ENCODE results near the gene ALOX12B. TPM values are rescaled to one million over a fixed set of nuclear protein-coding genes. Genes with fewer than 3 reads are reported as not detected.

ALOX12B gene
- total and polyA plus RNA-seq, 2 donors (not counting 3 experiments of a cell fraction or from before 2014, with no cell fraction given): not detected

GRCh38 chr17:8031950-8032349 is 55.6 kb downstream of the ALOX12B start:
- DNase-seq (ENCODE audit: low read depth, low spot score): no peak

More at GRCh38 chr17:8031950-8032349, 55.6 kb downstream of the ALOX12B start:
- FAIRE-seq: no peak
- H3K9me1 ChIP-seq (replicated peaks; ENCODE audit: control insufficient read depth, extremely low read depth, insufficient read depth, low read length): no peaks in the 10 kb centered on the region
- no TSS peak for BruUV-seq (replicated peaks)
- no peaks in the 10 kb centered on the region for H3K79me2 ChIP-seq (ENCODE audit: control insufficient read depth, insufficient read depth, low read length)
- no peak for TF ChIP-seq FOS (IDR thresholded peaks at IDR 0.05; ENCODE audit: borderline replicate concordance, insufficient read depth, low read length)
- TF ChIP-seq MYC (IDR thresholded peaks at IDR 0.05; ENCODE audit: low read depth, low read length): no peak
- TF ChIP-seq EZH2 (IDR thresholded peaks at IDR 0.05; ENCODE audit: borderline replicate concordance, low read depth, low read length, severe bottlenecking): no peak
- no peak for TF ChIP-seq MAX (IDR thresholded peaks at IDR 0.05; ENCODE audit: insufficient read depth, insufficient read length)
- no peak for TF ChIP-seq POLR2A (IDR thresholded peaks at IDR 0.05; ENCODE audit: low read depth, low read length)
- TF ChIP-seq, protein P1, sequence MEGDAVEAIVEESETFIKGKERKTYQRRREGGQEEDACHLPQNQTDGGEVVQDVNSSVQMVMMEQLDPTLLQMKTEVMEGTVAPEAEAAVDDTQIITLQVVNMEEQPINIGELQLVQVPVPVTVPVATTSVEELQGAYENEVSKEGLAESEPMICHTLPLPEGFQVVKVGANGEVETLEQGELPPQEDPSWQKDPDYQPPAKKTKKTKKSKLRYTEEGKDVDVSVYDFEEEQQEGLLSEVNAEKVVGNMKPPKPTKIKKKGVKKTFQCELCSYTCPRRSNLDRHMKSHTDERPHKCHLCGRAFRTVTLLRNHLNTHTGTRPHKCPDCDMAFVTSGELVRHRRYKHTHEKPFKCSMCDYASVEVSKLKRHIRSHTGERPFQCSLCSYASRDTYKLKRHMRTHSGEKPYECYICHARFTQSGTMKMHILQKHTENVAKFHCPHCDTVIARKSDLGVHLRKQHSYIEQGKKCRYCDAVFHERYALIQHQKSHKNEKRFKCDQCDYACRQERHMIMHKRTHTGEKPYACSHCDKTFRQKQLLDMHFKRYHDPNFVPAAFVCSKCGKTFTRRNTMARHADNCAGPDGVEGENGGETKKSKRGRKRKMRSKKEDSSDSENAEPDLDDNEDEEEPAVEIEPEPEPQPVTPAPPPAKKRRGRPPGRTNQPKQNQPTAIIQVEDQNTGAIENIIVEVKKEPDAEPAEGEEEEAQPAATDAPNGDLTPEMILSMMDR (IDR thresholded peaks at IDR 0.05; ENCODE audit: extremely low read depth in 1 of 2, insufficient read depth in 1 of 2, low read depth in 1 of 2, low read length in 2 of 2): no peak
- no peak for TF ChIP-seq JUN (IDR thresholded peaks at IDR 0.05; ENCODE audit: borderline replicate concordance, insufficient read depth, insufficient read length, low read depth)
- H3K9ac ChIP-seq (replicated peaks; ENCODE audit: extremely low read depth, insufficient read depth, low read length): no peak overlapping the region
- intact Hi-C loops (cut with micrococcal nuclease) (no loop called here), dilution Hi-C loops (cut with MboI; ENCODE audit: extremely low pct_ligation_motif_present, low sequenced_read_pairs) (no loop called here)
- no peaks in the 10 kb centered on the region for H3K36me3 ChIP-seq (ENCODE audit: control insufficient read depth in 2 of 2, extremely low read depth in 1 of 2, insufficient read depth in 2 of 2, low read length in 2 of 2)
- H3K4me2 ChIP-seq (ENCODE audit: insufficient read depth, low read length): no peak overlapping the region
- H4K20me1 ChIP-seq (replicated peaks; ENCODE audit: control insufficient read depth, extremely low read depth, insufficient read depth, low read length): no peaks in the 10 kb centered on the region
- ChIA-PET POLR2A (no interaction called here), CTCF (interaction anchor here (0.7 to 2.3 kb wide), 4 partner anchors 9 to 42 kb away, joined by 3 to 12 read pairs (median 4); no protein-coding TSS in a partner anchor)
- H3K4me1 ChIP-seq (ENCODE audit: control insufficient read depth, extremely low read depth, insufficient read depth, low read length): no peaks in the 10 kb centered on the region
- H3K4me3 ChIP-seq (replicated peaks in 1 of 3; ENCODE audit: insufficient read depth in 1 of 3, low read depth in 1 of 3, low read length in 3 of 3): no peak overlapping the region
- no peak overlapping the region for H2AFZ ChIP-seq (ENCODE audit: low read depth, low read length)
- H3K9me3 ChIP-seq (replicated peaks; ENCODE audit: control insufficient read depth, insufficient read depth, low read length): no peaks in the 10 kb centered on the region
- H3K27ac ChIP-seq (ENCODE audit: insufficient read depth, low read depth, low read length): no peak overlapping the region
- H3K27me3 ChIP-seq (ENCODE audit: control insufficient read depth in 2 of 2, insufficient read depth in 2 of 2, low read length in 2 of 2): peaks cover 11 to 15% of the 10 kb centered on the region in 2 experiments
